Ovary (tissue), 9 donors: ENCODE data around the gene CELF4. TPM values are rescaled to one million over a fixed set of nuclear protein-coding genes. Genes with fewer than 3 reads are reported as not detected.

Source experiments
- DNase-seq, 5 donors: peaks; one replicate each; pipeline ENCODE4 v3.0.0-alpha.2; 2019 to 2020
- H3K27ac ChIP-seq, 2 donors: fragments of 200-600 bp; one replicate each; pipeline versions ENCODE4 v1.5.1 to v1.8.0; 2019 to 2022
- H3K27me3 ChIP-seq: fragments of 200-600 bp; one replicate; pipeline ENCODE4 v1.8.0; 2022
- H3K36me3 ChIP-seq: fragments of 200-600 bp; sonication (generic); one replicate; pipeline ENCODE4 v1.5.1; 2019
- H3K4me1 ChIP-seq: one replicate; pipeline ENCODE4 v1.8.1; 2013; ENCODE audit warnings: mild to moderate bottlenecking, moderate library complexity; ENCODE audit not compliant: insufficient read depth
- H3K4me3 ChIP-seq: fragments of 200-600 bp; sonication (generic); one replicate; pipeline ENCODE4 v1.5.1; 2017
- H3K9me3 ChIP-seq, 2 donors: fragments of 200-600 bp in 1 of 2; sonication (generic) in 1 of 2; one replicate each; pipeline versions ENCODE4 v1.5.1 to v1.8.1; 2013 to 2019; ENCODE audit warnings: mild to moderate bottlenecking in 1 of 2, moderate library complexity in 1 of 2
- EP300 ChIP-seq: sonication (generic); formaldehyde crosslinking; IDR thresholded peaks from one replicate; pipeline ENCODE4 v1.6.1; 2017; ENCODE audit warnings: antibody characterized with exemption
- POLR2A ChIP-seq: fragments of 450-650 bp; IDR thresholded peaks from one replicate; pipeline ENCODE4 v1.6.1; 2017; ENCODE audit warnings: antibody characterized with exemption, mild to moderate bottlenecking, moderate library complexity
- WGBS, 3 donors: extraction: QIAGEN DNeasy Blood & Tissue Kit in 1 of 3; methylation state at CpG; one replicate each; pipeline versions ENCODE4 v1.1.5 to v1.1.7; 2013 to 2017; 5-methylcytosine and 5-hydroxymethylcytosine counted together
- intact Hi-C, 4 donors: fragments of 100-400 bp; cut with DNase I; formaldehyde crosslinking; loops; one replicate each; pipeline versions ENCODE4 v1.11.0 to v1.15.1; 2022 to 2023
- polyA plus RNA-seq, 2 donors: library from polyadenylated mRNA; stranded (reverse); fragments of 200-250 nt in 1 of 2; fragments of 350-450 nt in 1 of 2; fragmentation: Illumina TruSeq in 1 of 2; extraction: RNeasy Lipid Tissue Mini Kit (QIAGEN cat#74804) in 1 of 2; gene quantifications; one replicate each; pipeline ENCODE4 v1.2.3, GENCODE V29; 2013 to 2014
- total RNA-seq, 7 donors: library from RNA; depleted of rRNA in 2 of 7; stranded (reverse); fragments of >200 nt in 2 of 7; fragmentation: NEBNext Ultra II Directional in 3 of 7; extraction: Animal tissue kit (Norgen Biotek cat#: 25700) in 3 of 7; gene quantifications; one replicate each; pipeline versions ENCODE4 v1.1.0 to v1.2.4, GENCODE V29; 2016 to 2023
- TF ChIP-seq, protein P1 (sequence below), 3 donors: fragments of 450-650 bp in 2 of 3; fragments of 200-600 bp in 1 of 3; IDR thresholded peaks; one replicate each; pipeline versions ENCODE4 v1.5.1 to v1.8.0; 2016 to 2022; ENCODE audit warnings: antibody characterized with exemption in 3 of 3, mild to moderate bottlenecking in 1 of 3
- donor health status: DM: no; HTN: no; CAD: no; lungs with moderate emphysema.
- donor health status: DM: no; HTN: no; CAD: no.
- donor health status: Bipolar disorder and iron deficiency.
- donor health status: DM: yes; HTN: yes; CAD: no.
- donor health status: DM: no; HTN: no; CAD: no.
- donor health status: DM: yes; HTN: yes; CAD: no.

The CELF4 gene
- total and polyA plus RNA-seq, 9 donors = 0.15 to 1.6 (median 1.1) TPM; not detected in 1

GRCh38 chr18:37559194-37559593 lies 6.4 kb downstream of the CELF4 start:
- intact Hi-C loops = no loop called here
- TF ChIP-seq, protein P1, sequence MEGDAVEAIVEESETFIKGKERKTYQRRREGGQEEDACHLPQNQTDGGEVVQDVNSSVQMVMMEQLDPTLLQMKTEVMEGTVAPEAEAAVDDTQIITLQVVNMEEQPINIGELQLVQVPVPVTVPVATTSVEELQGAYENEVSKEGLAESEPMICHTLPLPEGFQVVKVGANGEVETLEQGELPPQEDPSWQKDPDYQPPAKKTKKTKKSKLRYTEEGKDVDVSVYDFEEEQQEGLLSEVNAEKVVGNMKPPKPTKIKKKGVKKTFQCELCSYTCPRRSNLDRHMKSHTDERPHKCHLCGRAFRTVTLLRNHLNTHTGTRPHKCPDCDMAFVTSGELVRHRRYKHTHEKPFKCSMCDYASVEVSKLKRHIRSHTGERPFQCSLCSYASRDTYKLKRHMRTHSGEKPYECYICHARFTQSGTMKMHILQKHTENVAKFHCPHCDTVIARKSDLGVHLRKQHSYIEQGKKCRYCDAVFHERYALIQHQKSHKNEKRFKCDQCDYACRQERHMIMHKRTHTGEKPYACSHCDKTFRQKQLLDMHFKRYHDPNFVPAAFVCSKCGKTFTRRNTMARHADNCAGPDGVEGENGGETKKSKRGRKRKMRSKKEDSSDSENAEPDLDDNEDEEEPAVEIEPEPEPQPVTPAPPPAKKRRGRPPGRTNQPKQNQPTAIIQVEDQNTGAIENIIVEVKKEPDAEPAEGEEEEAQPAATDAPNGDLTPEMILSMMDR (IDR thresholded peaks at IDR 0.05) = no peak
- no peak for TF ChIP-seq EP300
- no peak for TF ChIP-seq POLR2A
- no peaks in the 10 kb centered on the region for H3K4me1 ChIP-seq
- H3K27me3 ChIP-seq = no peaks in the 10 kb centered on the region
- no peak for DNase-seq
- H3K27ac ChIP-seq = no peak overlapping the region
- no peak overlapping the region for H3K4me3 ChIP-seq
- H3K36me3 ChIP-seq = no peaks in the 10 kb centered on the region
- 46 to 71% (median 56%) methylated on average over 1 of the region's 1 CpG for WGBS, 3 donors
- H3K9me3 ChIP-seq = no peaks in the 10 kb centered on the region

DNA sequence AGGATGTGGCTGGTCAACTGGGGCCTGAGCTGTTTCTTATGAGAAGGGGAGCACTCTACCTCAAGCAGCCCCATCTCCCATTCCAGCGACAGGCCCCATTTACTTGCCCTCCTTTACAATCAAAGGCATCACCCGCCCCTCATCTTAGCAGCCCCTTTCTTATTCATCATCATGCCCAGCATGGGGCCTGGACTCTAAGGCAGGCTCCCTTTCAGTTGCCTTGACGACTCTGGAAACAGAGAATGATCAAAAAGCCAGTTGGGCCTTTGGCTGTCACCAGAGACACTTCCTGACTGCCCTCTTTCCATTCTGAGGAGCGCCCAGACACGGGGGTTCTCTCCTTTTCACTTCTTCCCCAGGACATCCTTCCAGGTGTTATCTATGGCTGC lies 11.2 kb downstream of the CELF4 start:
- H3K9me3 ChIP-seq = no peaks in the 10 kb centered on the region
- DNase-seq = no peak
- H3K4me3 ChIP-seq = no peak overlapping the region
- intact Hi-C loops = no loop called here
- no peaks in the 10 kb centered on the region for H3K36me3 ChIP-seq
- H3K4me1 ChIP-seq = no peaks in the 10 kb centered on the region
- TF ChIP-seq, protein P1 (IDR thresholded peaks at IDR 0.05) = no peak
- TF ChIP-seq EP300 = no peak
- no peak for TF ChIP-seq POLR2A
- no peaks in the 10 kb centered on the region for H3K27me3 ChIP-seq
- WGBS, 3 donors = 38 to 47% (median 45%) methylated on average over 5 of the region's 5 CpGs
- no peak overlapping the region for H3K27ac ChIP-seq

GRCh38 chr18:37553633-37554398 lies 11.8 kb downstream of the CELF4 start:
- TF ChIP-seq POLR2A (no peak), EP300 (no peak)
- TF ChIP-seq, protein P1 (IDR thresholded peaks at IDR 0.05) = no peak
- H3K36me3 ChIP-seq = no peaks in the 10 kb centered on the region
- H3K27ac ChIP-seq = no peak overlapping the region
- no peaks in the 10 kb centered on the region for H3K4me1 ChIP-seq
- no peak overlapping the region for H3K4me3 ChIP-seq
- H3K9me3 ChIP-seq = no peaks in the 10 kb centered on the region
- intact Hi-C loops = no loop called here
- 65 to 70% (median 69%) methylated on average over 18 of the region's 18 CpGs for WGBS, 3 donors
- no peak for DNase-seq
- H3K27me3 ChIP-seq = no peaks in the 10 kb centered on the region

GRCh38 chr18:37552286-37552685 lies 13.3 kb downstream of the CELF4 start:
- Histone ChIP-seq H3K9me3 (no peaks in the 10 kb centered on the region), H3K4me1 (no peaks in the 10 kb centered on the region), H3K36me3 (no peaks in the 10 kb centered on the region), H3K27ac (no peak overlapping the region), H3K4me3 (no peak overlapping the region), H3K27me3 (no peaks in the 10 kb centered on the region)
- TF ChIP-seq EP300 = no peak
- no peak for TF ChIP-seq POLR2A
- TF ChIP-seq, protein P1 (IDR thresholded peaks at IDR 0.05) = no peak
- intact Hi-C loops = no loop called here
- DNase-seq = no peak
- 35 to 45% (median 42%) methylated on average over 5 of the region's 5 CpGs for WGBS, 3 donors
